ENCODE results near the gene KCNH5.

The KCNH5 gene

GRCh38 chr14:62994096-62994495 is 51.2 kb downstream of the KCNH5 start:
- no peak for DNase-seq

GRCh38 chr14:62988967-62989366 is 56.3 kb downstream of the KCNH5 start:
- DNase-seq, result no peak

- no peak for DNase-seq
These were observed 61.4 kb downstream of the KCNH5 start for GRCh38 chr14:62983821-62984220.

- no peak for DNase-seq
These were observed 64.6 kb downstream of the KCNH5 start for GRCh38 chr14:62980693-62981092.

- DNase-seq, result no peak
These were observed 87.7 kb downstream of the KCNH5 start for GRCh38 chr14:62957562-62957961.

- no peak for DNase-seq
These were observed 88.8 kb downstream of the KCNH5 start for GRCh38 chr14:62956413-62956812.

- DNase-seq, result no peak
These were observed 91.1 kb downstream of the KCNH5 start for GRCh38 chr14:62954165-62954564.

GRCh38 chr14:62952226-62952625 is 93.0 kb downstream of the KCNH5 start:
- DNase-seq, result no peak

GRCh38 chr14:62947301-62947700 is 98.0 kb downstream of the KCNH5 start:
- no peak for DNase-seq

GRCh38 chr14:62946221-62946620 is 99.0 kb downstream of the KCNH5 start:
- no peak for DNase-seq

GRCh38 chr14:62943202-62943601 is 102.1 kb downstream of the KCNH5 start:
- no peak for DNase-seq

- DNase-seq, result no peak
These were observed 105.3 kb downstream of the KCNH5 start for GRCh38 chr14:62939970-62940369.

GRCh38 chr14:62938778-62939177 is 106.5 kb downstream of the KCNH5 start:
- DNase-seq, result no peak

- DNase-seq, result no peak
These were observed 110.8 kb downstream of the KCNH5 start for GRCh38 chr14:62934439-62934838.

GRCh38 chr14:62921466-62921865 is 123.8 kb downstream of the KCNH5 start:
- DNase-seq, result no peak

- no peak for DNase-seq
These were observed 128.7 kb downstream of the KCNH5 start for GRCh38 chr14:62916551-62916950.

GRCh38 chr14:62914873-62915272 is 130.4 kb downstream of the KCNH5 start:
- no peak for DNase-seq

- no peak for DNase-seq
These were observed 131.2 kb downstream of the KCNH5 start for GRCh38 chr14:62914025-62914424.

GRCh38 chr14:62908506-62908905 is 136.8 kb downstream of the KCNH5 start:
- DNase-seq, result no peak

GRCh38 chr14:62905566-62905965 is 139.7 kb downstream of the KCNH5 start:
- DNase-seq, result no peak

GRCh38 chr14:62897771-62898170 is 147.5 kb downstream of the KCNH5 start:
- DNase-seq, result no peak

GRCh38 chr14:62896932-62897456 is 148.3 kb downstream of the KCNH5 start:
- no peak for DNase-seq

- DNase-seq, result no peak
These were observed 150.5 kb downstream of the KCNH5 start for GRCh38 chr14:62894736-62895135.

- DNase-seq, result no peak
These were observed 155.9 kb downstream of the KCNH5 start for GRCh38 chr14:62889364-62889763.

GRCh38 chr14:62886461-62886860 is 158.8 kb downstream of the KCNH5 start:
- no peak for DNase-seq

- DNase-seq, result no peak
These were observed 159.8 kb downstream of the KCNH5 start for GRCh38 chr14:62885451-62885850.

All from CD4-positive, alpha-beta T cell treated with Interleukin-10 for 1 hour (primary cell).